Measurements from ENCODE around the gene KCNJ5.

- TF ChIP-seq CTCF (conservative IDR thresholded peaks at IDR 0.05; ENCODE audit: low read depth, low read length) (no peak), USF2 (IDR thresholded peaks at IDR 0.05; ENCODE audit: low read depth, low read length) (no peak), MXI1 (IDR thresholded peaks at IDR 0.05; ENCODE audit: borderline replicate concordance, low read depth, low read length) (no peak), POLR2A (IDR thresholded peaks at IDR 0.05; ENCODE audit: low read depth, low read length) (no peak)
Measured at GRCh38 chr11:128894685-128895084, 3.5 kb downstream of the KCNJ5 start.
